HT-29 (cell line): ENCODE measurements around the gene TRIM38. TPM values are rescaled to one million over a fixed set of nuclear protein-coding genes. Genes with fewer than 3 reads are reported as not detected.
"Not testable (repeated sequence)": the region's sequence is repeated elsewhere in the genome, so short reads cannot be mapped to it uniquely, and the experiment has no call there.

Experiments used
- DNase-seq: peaks from one replicate; pipeline ENCODE4 v3.0.0-alpha.2; 2015; ENCODE audit warnings: low spot score
- total RNA-seq: library from RNA; depleted of rRNA; stranded (reverse); fragments of >200 nt; shearing (Covaris generic); gene quantifications from 2 replicates; pipeline ENCODE4 v1.2.3, GENCODE V29; 2014; rRNA removed

TRIM38 gene, protein sequence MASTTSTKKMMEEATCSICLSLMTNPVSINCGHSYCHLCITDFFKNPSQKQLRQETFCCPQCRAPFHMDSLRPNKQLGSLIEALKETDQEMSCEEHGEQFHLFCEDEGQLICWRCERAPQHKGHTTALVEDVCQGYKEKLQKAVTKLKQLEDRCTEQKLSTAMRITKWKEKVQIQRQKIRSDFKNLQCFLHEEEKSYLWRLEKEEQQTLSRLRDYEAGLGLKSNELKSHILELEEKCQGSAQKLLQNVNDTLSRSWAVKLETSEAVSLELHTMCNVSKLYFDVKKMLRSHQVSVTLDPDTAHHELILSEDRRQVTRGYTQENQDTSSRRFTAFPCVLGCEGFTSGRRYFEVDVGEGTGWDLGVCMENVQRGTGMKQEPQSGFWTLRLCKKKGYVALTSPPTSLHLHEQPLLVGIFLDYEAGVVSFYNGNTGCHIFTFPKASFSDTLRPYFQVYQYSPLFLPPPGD
- 2.5 and 4.0 TPM in 2 replicates for total RNA-seq

DNA sequence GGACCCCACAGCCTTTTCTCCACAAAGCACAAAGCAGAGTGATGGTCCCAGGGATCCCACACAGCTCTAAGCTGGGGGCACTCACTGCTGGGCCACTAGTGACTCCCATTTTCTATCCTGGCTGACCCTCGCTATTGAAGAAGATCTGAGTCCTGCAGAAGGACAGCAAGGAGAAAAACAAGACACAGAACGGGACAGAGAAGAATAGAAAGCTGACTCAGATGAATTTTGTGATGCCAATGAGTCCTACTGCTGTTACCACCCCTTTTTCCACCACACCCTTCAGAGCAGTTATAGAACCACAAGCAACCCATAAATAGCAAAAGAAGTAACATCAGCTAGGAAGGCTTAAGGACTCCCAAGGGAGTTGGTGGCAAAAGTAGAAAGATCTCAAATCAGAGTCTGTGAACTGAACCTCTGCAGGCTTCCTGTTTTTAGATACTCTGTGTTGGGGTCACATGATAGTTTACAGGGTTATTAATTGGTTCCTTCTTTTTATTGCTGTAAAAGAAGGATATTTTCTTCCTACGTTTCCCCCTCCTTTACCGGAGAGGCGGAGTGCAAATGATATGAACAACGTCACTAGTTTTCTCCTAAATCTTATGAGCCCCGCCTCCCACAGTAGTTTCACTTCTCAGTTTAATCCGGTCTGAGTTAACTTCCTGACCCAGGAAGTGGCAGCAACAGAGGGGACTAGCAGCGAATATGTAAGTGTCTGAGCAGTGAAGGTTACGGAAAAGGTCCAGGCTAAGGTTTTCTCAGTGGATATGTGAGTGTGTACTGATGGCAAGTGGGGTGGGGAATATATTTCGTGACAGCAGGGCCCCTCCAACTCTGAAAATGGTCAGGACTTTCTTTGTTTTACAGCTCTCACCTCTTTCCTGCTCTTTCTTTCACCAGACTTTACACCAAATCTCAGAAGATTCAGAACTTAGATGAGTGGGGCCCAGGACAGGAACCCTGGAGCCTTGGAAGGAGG, at the start of gene TRIM38:
TRIM38 (plus strand) TSS at position 654 of the 979 bp plus-strand sequence. CDS start 3,721 bp downstream, outside the sequence.
- DNase-seq: peak; percentile 79

DNA sequence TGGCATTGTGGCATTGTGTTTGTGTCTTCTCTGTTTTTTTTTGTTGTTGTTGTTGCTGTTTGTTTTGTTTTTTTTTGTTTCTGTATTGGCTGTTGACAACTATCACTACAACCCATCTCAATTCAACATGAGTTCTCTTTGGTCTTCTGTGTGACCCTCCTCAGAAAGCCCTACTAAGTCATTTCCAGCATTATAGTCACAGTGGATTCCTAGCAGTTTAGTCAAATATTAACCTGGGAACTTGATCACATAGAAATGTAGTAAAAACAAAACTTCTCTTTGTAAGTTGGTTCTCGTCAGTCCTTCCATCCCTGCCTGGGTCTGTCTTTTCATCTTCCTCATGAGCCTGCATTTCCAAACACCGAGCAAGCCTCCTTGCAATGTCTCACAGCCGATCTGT, 48.9 kb upstream of the TRIM38 start:
- no peak for DNase-seq

DNA sequence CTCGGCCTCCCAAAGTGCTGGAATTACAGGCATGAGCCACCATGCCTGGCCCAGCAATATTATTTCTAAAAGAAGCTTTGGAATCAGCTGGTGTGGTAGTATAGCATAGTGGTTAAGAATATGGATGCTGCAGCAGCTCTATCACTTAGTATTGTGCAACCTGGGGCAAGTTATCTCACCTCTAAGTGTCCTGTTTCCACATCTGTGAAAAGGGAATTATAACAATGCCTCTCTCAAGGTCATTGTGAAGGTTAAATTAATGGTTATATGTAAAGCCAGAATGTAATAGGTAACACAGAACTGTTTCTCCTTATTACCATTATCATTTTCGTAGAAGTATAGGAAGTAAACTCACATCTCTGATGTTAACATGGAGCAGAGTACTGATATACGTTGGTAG, 46.3 kb upstream of the TRIM38 start:
- no peak for DNase-seq

DNA sequence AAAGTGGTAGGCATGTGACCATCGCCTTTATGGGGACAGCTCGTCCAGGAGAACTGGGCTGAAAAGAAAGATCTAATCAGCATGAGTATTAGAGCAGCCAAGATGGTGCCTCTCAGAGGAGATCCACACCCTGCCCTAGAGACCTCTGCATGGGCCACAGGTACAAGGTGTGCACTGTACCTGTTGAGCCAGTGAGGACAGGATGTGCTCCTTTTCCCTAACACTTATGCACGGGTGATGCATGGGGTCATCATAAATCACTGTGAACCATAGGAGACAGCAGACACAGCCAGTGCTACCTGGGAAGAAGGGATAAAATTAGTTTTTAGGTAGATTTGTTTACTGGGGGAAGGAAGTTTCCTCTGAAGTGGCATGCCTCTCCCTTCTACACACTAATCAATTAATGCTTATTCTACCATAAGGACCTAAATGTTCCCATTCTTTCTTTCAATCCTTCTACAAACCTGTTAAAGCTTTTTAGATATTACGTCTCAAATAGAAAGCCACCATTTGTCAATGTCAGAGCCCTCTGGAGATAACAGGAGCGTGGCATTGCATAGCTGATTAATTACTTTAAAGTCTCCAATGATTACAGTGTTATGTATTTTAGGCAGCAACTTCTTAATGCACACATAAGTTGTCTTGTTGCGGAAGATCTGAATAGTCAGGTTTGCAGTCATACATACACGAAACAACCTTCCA, 45.7 kb upstream of the TRIM38 start:
- DNase-seq: no peak

DNA sequence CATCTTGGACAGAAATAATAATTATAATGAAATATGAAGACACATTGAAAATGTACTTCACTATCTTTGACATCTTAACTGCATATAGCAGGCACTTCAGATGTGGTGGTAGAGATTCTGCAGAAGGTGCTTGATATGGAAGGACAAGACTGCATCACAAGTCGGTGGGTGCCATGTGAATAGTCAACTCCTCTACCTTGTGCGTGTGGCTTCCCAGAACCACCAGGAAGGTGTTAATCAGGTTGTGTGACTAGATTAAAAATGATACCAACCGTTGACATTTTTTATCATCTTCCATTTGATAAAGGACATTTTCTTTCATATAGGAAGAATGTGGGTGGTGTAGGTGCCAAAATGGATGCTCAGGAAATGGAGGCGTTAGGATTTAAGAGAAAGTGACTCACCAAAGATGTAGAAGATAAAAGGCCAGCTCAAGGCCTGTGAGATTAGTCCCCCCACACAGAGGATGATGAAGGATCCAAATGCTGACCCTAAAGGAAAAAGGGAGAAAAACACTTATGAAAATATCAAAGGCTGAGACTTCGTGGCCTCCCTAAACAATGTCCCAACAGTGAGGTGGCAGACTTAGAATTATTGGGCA, 44.4 kb upstream of the TRIM38 start:
- no peak for DNase-seq

DNA sequence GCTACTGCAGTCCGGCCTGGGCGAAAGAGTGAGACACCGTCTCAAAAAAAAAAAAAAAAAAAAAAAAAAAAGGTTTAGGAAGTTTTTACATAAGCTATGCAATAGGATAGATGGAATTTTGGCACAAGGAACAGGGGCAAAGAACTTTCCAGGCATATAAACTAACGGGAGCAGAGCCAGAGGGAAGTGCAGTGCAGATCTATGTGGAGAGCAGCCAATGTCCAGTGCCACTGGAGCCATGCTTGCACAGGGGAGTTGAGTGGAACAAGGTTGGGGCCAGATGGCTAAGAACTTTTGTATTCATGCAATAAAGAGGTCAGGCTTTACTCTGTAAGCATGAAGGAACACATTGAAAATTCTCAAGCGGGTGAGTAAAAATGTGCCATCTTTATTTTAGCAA, 42.9 kb upstream of the TRIM38 start:
- DNase-seq: no peak

DNA sequence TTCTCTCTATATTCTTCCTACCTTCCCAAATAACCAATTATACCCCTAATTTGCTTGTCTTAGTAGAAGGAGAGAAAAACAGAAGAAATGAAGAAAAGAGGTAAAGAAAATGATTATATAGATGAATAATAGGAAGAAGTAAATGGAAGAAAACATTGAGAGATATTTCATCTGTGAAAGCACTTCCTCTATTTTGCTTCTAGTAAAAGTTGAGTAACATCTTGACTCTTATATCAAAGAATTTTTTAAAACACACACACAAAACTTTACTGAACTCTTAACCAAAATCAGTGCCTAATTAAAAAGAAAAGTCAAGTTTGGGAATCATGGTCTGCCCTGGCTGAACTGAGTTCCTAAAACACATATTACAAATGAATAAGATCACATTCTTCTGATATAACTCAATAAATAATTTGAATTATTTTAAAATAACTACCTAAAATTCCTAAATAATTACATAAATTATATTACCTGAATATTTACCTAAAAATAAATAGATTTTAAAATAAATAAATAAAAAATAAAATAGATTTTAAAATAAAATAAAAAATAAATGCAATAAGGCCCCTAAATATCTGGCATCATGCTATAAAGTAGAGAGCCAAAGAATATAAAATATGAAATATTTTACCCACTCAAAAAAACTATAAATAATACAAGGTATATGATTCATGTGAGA, 40.9 kb upstream of the TRIM38 start:
- DNase-seq: no peak

DNA sequence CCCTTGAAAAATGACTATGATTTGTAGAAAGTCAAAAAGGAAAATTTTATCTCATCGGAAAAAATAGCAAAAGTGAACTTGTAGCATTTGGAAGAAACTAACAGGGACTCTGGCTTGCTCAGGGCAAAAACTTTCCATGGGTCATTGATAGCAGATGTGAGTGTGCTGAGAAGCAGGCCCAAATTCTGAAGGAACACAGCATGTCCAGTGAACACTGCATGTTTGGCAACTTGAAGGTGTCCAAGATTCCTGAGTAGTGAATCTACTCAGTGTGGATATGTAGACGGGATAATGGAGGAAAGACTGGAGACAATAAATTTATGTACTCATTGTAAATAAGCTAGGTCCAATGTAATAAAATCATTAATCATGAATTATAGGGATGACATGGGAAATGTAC, 40.3 kb upstream of the TRIM38 start:
- no peak for DNase-seq

DNA sequence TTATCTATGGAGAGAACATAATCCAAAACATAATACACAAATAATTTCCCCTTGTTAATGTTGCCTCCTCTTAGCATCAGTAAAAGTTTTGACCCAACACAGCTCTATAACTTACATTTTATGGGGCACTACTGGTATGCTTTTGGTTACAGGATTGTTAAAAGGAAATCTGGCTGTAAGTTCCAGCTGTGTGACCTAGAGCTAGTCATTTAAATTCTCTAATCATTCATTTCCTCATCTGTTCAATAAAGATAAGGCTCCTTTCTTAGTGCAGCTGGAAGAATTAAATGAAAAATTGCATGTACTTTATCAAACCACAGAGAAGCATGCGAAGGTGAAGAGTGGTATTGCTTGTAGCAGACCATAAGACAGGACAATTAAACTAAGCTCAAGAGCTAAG, 36.7 kb upstream of the TRIM38 start:
- no peak for DNase-seq

DNA sequence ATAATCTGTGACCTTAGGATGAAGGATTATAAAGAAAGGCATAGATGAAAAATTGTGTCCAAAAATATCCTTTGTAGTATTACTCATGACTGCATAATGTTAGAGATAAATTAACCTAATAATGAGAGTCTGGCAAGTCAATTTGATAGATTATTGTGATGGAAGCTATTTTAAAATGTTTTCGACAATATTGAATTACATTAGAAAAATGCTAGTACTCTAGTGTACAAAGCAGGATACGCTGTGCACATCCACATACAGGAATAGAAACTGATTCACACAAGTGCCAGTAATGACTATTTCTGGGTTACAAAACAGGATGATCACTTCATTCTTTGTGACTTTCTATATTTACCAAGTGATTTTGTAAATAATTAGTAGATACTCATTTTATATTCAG, 35.4 kb upstream of the TRIM38 start:
- DNase-seq: no peak

DNA sequence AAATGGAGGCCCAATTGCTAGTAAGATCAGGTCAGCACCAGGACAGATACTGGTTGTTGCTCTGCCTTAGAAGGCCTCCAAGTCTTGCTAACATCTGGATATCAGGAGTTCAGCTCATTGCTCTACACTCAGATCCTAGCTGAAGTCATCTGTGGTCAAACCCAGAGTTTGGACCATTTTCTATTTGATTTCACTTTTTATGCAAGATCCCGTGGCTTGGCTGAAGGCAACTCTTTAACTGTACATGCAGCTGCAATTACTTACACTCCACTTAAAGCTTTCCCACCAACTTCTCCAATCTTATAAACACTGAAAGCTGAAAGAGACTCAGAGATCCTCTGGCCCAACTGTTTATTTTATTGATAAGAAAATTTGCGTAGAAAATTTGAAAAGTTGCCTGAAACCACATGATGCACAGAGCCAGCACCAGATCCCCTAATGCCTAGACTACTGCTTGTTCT, 34.8 kb upstream of the TRIM38 start:
- DNase-seq: no peak

DNA sequence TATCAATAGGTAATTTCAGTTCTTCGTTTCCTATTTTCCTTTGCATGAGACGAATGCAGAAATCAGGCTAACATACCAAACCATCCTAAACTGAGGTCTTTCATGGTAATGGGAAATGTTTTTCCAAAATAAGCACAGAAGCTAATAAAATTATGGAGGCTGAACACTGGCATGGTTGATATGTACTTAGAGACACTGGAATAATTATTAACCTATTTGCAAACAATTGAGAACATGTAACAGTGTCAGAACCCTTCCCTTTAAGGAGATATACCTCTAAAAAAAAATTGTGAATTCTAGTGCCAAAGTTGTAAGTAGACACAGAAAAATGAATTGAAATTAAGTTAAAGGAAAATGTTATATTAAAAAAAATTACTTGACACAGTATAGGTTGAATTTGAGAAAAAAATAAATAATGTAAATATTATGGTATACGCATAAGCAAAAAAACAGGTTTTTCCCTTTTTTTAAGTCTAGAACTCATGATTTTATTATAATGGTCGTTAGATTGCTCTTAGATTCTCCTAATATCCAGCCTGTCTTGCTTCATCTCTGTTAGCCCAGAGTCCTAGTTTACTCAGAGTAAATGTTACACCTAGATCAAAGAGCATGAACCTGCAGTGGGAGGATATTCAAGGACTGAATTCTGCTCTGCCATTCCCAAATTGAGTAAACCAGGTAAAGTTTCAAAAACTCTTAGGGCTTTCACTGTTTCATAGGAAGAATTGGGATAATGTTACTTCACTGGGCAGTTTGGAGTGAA, 33.9 kb upstream of the TRIM38 start:
- DNase-seq: no peak

DNA sequence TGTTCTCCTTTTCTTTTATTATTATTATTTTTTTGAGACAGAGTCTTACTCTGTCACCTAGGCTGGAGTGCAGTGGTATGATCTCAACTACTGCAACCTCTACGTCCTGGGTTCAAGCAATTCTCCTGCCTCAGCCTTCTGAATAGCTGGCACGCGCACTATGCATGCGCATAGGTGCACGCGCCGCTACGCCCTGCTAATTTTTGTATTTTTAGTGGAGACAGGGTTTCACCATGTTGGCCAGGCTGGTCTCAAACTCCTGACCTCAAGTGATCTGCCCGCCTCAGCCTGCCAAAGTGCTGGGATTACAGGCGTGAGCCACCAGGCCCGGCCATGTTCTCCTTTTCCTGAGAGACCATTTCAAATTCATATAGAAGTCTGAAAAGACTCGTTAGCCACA, 32.8 kb upstream of the TRIM38 start:
- not testable (repeated sequence) for DNase-seq

DNA sequence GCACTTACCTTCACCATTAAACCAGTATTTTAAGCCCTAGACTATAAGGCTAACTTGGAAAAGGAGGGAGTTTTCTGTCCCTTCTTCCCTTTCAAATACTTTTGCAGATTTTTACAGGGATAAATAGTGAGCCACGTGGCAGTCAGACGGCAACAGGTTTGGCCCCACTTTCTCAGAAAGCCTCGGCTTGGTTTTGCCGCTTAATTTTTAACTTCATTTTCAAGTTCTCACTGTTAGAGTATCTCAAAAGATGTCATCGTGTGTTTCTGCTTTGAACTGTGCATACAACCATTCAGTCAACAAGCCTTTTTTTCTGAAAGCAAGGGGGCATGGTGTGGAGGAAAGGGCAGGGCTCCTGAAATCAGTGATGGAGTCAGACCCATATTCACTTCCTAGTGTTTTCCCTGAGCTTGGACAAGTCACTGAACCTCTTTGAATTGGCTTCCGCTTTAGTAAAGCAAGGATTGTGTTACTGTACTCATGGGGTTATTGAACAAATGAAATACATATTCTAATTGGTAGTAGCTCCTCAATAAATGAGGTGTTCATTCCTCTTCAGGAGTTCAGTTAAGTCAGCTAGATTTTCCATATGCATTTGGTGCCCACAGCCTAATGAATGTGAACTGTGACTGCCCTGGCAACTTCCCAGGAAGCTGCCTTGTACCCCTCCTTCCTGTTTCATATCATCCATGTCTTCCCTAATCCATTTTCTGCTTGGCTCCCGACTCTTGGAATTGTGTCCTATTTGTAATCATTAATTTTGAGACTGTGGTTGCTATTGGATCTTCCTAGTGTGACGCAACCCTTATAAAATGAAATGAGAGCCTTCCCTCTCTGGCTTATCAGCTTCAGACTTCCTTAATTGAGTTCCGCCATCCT, 31.8 kb upstream of the TRIM38 start, which contains the start of gene SLC17A2:
SLC17A2 (minus strand) TSS at position 160 of the 879 bp plus-strand sequence. CDS start 4,895 bp downstream, outside the sequence.
- DNase-seq: no peak

DNA sequence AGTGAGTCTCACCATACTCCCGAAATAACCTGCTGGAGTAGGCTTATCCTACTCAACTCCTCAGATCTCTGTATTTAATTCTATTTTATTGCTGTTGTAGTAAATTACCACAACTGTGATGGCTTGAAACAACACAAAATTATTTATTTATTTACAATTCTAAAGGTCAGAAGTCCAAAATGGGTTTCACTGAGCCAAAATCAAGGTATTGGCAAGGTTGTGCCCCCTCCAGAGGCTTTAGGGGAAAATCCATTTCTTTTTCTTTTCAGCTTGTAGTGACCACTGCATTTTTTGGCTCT, 31.2 kb upstream of the TRIM38 start:
- DNase-seq: no peak

DNA sequence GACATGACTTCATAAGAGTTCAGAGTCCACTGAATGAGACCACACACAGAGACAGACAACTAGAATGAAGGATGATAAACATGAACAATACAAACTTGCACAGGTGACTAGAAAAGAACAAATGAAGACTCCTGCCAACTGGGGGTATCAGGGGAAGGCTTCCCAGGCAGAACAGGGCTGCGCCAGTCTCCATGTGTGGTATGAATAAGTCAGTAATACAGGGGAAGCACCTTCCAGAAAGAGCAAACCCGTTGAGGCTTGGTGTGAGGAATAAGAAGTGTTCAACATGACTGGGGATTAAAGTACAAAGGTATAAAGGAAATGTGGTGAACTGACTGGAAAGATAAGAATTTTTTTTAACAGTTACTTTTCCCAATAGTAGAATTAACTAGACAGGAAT, 28.4 kb upstream of the TRIM38 start:
- DNase-seq: no peak

DNA sequence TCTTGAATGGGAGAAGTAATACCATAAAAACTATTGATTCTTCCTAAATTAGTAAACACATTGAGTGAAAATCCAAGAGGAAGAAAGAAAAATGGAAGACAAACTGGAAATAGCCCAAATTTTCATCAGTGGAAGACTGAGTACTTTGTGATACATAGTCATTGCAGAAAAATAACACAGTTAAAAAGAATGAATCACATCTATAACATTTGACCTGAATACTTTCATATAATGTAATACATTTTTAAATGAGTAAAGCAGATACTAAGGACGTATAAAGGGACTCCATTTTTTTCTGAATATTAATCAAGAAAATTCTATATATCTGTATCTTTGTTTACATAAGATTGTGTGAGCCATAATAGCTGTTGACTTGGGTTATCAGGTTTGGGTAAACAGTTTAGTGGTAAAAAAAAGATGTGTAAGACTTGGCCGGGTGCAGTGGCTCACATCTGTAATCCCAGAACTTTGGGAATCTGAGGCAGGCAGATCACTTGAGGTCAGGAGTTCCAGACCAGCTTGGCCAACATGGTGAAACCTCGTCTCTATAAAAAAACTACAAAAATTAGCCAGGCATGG, 27.8 kb upstream of the TRIM38 start:
- no peak for DNase-seq

DNA sequence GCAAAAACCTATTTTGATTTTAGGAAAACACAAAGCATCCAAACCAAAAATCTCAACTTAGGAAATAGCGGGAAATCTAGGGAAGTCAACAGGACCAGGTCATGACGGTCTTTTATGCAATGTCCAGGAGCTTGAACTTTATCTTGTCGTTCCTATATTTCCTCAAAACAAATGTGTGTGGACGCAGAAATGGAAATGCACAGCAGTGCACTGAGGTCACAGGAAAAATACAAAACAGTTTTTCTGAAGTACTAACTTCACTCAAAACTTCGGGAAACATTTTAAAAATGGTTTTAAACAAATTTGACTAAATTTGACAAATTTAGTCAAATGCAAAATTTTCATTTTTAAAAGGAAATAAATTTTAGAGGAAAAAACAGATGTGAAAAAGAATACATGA, 26.6 kb upstream of the TRIM38 start:
- DNase-seq: no peak

DNA sequence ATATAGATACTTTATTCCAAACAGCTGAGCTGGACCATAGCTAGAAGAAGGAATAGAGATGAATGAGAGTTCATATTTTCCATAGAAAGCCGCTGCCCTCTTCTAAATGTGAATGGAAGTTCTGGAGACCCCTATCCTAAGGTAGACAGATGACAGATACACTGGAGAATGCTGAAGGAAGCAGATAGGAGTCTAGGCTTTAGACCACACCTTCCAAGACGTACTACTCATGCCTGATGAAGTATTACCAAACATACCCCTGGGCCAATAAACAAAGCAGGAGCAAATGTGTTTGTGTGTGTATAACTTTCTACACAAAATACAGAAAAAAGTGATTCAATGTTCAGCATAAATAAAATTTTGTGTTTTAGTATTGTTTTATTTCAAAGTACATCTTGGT, 23.0 kb upstream of the TRIM38 start:
- DNase-seq: no peak
